GM12874 (cell line): ENCODE measurements around the gene SPRED1.
A peak's percentile ranks its signal among the peaks of the same experiment; 100 is the strongest.

Source experiments
- CTCF ChIP-seq: IDR thresholded peaks from 2 replicates; pipeline ENCODE4 v1.5.1; 2011; ENCODE audit warnings: low read depth, mild to moderate bottlenecking, control low read depth, low read length, moderate library complexity; ENCODE audit not compliant: insufficient read depth

Gene SPRED1

DNA sequence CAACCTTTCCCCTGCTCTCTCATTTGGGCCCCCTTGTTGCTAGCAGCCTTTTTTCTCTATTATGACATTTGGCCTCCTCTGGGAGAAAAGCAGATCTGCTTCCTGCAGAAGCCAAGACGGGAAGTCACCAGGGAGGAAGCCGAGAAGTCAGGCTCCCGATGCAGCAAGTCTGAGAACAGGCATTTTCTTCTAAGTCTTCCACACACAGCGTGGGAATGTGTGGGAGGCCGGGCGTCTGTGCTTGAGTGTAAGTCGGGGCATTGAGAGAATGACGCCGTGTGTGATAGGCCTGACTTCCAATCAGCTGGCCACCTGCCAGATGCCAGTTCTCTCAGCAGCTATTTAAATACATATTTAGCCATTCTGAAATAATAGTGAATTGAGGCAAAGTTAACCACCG is 125.5 kb downstream of the SPRED1 start:
- no peak for TF ChIP-seq CTCF

DNA sequence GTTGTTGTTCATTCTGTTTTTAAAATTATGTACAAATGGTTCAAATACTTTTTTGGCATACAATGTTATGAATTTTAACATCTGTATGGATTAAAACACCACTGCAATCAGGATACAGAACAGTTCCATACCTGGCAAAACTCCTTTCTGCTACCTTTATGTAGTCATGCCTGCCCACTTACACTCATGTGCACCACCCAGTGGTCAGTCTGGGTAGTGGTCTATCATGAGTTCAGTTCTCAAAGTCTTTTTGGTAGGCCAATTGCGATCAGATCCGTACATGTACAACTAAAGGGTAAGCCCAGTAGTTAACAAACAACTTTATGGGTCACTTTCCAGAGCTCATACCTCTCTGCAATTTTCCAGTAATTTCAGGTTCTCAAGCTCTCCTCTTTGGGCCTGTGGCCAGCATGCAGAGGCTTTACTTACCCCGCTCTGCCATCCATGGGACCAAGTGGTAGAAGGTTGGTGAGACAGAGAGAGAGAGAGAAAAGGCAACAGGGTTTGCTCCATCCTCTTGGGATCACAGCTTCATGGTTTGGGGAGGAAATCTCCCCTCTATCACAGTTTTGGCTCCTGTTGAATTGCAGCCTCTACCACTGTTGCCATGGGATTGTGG is 137.4 kb downstream of the SPRED1 start:
- TF ChIP-seq CTCF, result peak; percentile 80

- TF ChIP-seq CTCF, result no peak
Measured at GRCh38 chr15:38391191-38391590, 138.6 kb downstream of the SPRED1 start.

DNA sequence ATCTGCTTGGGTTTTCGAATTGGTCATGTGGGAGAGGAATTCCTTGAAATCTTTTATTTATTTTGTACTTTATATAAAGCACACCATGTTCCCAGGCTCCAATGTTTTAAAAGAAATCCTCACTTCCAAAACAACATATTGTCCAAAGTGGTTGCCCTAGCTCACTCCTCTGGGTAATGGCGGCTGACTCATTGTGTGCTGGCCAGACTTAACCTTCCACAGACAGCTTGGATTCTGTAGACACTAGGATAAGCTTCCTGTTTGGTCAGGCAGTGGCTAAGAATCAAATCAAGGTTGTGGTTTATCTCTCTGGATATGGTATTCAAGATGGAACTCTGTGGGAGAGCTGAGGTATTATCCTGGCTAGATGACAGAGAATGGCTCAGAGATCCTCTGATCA is 145.5 kb downstream of the SPRED1 start:
- no peak for TF ChIP-seq CTCF

GRCh38 chr15:38401106-38401505 is 148.5 kb downstream of the SPRED1 start:
- TF ChIP-seq CTCF, result no peak

GRCh38 chr15:38401701-38402100 is 149.1 kb downstream of the SPRED1 start:
- no peak for TF ChIP-seq CTCF

GRCh38 chr15:38406436-38406835 is 153.8 kb downstream of the SPRED1 start:
- no peak for TF ChIP-seq CTCF
